Duodenal mucosa (tissue), 2 donors: ENCODE measurements around the gene RELT.
A peak's percentile ranks its signal among the peaks of the same experiment; 100 is the strongest.

Experiments
- H3K27ac ChIP-seq: one replicate; pipeline ENCODE4 v1.7.0; 2013; ENCODE audit warnings: low read depth, low read length
- H3K27me3 ChIP-seq, 2 donors: one replicate each; pipeline ENCODE4 v1.7.0; 2013; ENCODE audit warnings: low read length in 2 of 2, control low read depth in 1 of 2; ENCODE audit not compliant: insufficient read depth in 2 of 2, control insufficient read depth in 1 of 2
- H3K36me3 ChIP-seq, 2 donors: one replicate each; pipeline ENCODE4 v1.7.0; 2013; ENCODE audit warnings: low read length in 2 of 2, control low read depth in 1 of 2; ENCODE audit not compliant: insufficient read depth in 2 of 2, control insufficient read depth in 1 of 2
- H3K4me1 ChIP-seq, 2 donors: one replicate each; pipeline ENCODE4 v1.7.0; 2013; ENCODE audit warnings: low read length in 2 of 2, control low read depth in 1 of 2; ENCODE audit not compliant: insufficient read depth in 2 of 2, control insufficient read depth in 1 of 2
- H3K4me3 ChIP-seq, 2 donors: one replicate each; pipeline ENCODE4 v1.7.0; 2013; ENCODE audit warnings: low read length in 2 of 2, low read depth in 1 of 2
- H3K9ac ChIP-seq, 2 donors: one replicate each; pipeline ENCODE4 v1.7.0; 2013; ENCODE audit warnings: low read length in 2 of 2, low read depth in 1 of 2
- H3K9me3 ChIP-seq, 2 donors: one replicate each; pipeline ENCODE4 v1.7.0; 2013; ENCODE audit warnings: low read length in 2 of 2, control low read depth in 1 of 2; ENCODE audit not compliant: control insufficient read depth in 1 of 2

Gene RELT

GRCh38 chr11:73376160-73376802 lies at the start of gene RELT:
RELT (plus strand) TSS chr11:73376399; CDS start chr11:73389137, 12,738 bp downstream.
- peak within 1 kb of the TSS; percentile 65 for H3K27ac ChIP-seq
- H3K9me3 ChIP-seq, result no peaks in the 10 kb centered on the region
- peaks cover 6 to 23% of the 10 kb centered on the region in 2 donors for H3K4me1 ChIP-seq
- no peaks in the 10 kb centered on the region for H3K36me3 ChIP-seq
- peak within 1 kb of the TSS; percentile 81 to 97 for H3K9ac ChIP-seq
- no peaks in the 10 kb centered on the region for H3K27me3 ChIP-seq
- H3K4me3 ChIP-seq, result peak within 1 kb of the TSS; percentile 74 to 89

- Histone ChIP-seq H3K27me3 (no peaks in the 10 kb centered on the region), H3K4me1 (peaks cover 30% of the 10 kb centered on the region in 2 donors), H3K36me3 (no peaks in the 10 kb centered on the region), H3K4me3 (no peak overlapping the region), H3K27ac (no peak overlapping the region), H3K9ac (no peak overlapping the region), H3K9me3 (no peaks in the 10 kb centered on the region)
These were observed 49.0 kb upstream of the RELT start for GRCh38 chr11:73326929-73327811.

DNA sequence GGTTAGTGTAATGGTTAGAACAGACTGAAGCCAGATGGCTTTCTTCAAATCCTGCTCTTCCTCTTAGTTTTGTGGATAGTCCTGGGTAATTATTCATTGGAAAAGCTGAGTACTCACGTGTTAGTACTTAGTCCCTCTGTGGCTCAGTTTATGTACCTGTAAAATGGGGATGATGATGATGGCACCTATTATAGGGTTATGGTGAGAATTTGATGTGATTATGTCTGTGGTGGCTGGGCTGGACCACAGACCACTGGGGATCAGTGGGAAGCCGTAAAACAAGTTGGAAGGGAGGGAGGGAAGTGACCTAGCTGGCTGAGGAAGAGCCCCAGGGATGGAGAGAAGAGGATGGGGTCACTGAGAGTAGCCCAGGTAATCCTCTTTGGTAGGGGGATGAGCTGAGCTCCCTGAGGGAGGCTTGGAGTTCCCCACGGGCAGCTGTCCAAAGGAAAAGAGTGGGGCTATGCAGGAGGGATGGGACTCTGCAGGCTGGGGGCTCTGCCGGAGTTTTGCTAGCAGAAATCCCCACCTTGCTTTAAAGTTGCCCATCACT lies 48.3 kb upstream of the RELT start:
- peaks cover 22 to 29% of the 10 kb centered on the region in 2 donors for H3K4me1 ChIP-seq
- no peaks in the 10 kb centered on the region for H3K27me3 ChIP-seq
- no peak overlapping the region for H3K9ac ChIP-seq
- H3K4me3 ChIP-seq, result no peak overlapping the region
- no peaks in the 10 kb centered on the region for H3K9me3 ChIP-seq
- H3K36me3 ChIP-seq, result no peaks in the 10 kb centered on the region
- no peak overlapping the region for H3K27ac ChIP-seq

DNA sequence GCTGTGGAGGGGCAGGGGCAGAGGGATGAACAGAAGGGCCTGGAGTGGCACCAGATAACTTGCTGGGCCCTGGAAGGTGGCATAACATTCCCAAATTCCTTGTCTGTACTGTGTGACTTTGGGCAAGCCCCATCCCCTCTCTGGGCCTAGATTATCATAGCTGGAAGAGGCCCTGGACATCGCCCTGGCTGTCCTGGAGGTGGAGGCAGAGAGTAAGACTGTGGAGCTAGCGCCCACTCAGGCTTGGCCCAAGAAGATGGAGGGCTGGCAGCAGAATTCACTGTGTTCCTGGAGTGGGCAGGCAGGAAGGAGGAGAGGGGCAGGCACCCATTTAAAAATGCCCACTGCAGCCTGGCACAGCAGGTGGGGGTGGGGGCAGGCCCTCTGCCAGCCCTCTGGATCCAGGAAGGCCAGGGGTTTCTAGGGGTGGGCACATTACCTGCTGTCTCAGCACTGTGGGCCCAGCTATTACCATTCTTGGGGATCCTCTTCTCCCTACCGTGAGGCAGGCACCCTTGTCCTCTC lies 45.6 kb upstream of the RELT start:
- Histone ChIP-seq H3K9ac (no peak overlapping the region), H3K4me1 (peaks cover 14 to 21% of the 10 kb centered on the region in 2 donors), H3K27ac (peak overlapping the region; percentile 30), H3K9me3 (no peaks in the 10 kb centered on the region), H3K36me3 (no peaks in the 10 kb centered on the region), H3K4me3 (no peak overlapping the region), H3K27me3 (no peaks in the 10 kb centered on the region)

DNA sequence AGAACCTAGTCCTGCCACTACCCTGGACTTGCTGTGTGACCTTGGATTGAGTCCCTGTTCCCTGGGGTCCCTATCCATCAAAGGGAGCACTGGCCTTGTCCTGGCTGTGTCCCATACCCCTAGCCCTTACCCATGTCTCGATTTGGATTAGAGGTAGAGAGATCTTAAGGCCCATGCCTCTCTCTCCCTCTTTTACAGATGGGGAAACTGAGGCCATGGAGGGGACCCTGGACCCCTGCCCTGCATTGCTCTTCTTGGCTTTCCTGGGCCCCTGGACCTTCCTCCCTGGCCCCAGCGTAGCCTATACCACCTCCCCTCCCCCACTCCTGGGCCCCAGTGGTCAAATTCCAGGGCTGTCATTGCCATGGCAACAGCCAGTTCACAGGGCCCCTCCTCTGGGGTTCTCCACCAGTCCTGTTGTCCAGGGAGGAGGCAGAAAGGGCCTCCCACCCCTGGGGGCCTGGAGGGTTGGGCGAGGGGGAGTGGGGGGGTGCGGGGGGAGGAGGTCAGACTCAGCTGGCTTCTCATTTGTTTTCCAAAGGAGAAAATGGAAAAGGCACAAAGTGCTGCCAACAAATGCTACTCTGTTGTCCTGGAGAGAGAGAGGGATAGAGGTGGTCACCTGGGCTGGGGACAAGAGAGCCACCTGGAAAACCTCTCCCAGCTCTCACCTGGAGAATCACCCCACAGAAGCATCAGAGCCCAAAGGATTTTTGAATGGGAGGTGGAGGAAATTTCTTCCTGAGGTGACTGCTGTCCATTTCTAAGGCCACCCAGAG lies 44.9 kb upstream of the RELT start:
- H3K27ac ChIP-seq, result no peak overlapping the region
- H3K36me3 ChIP-seq, result no peaks in the 10 kb centered on the region
- H3K9ac ChIP-seq, result peak overlapping the region in 1 of 2 donors; percentile 13
- no peaks in the 10 kb centered on the region for H3K9me3 ChIP-seq
- H3K27me3 ChIP-seq, result no peaks in the 10 kb centered on the region
- H3K4me1 ChIP-seq, result peaks cover 13 to 21% of the 10 kb centered on the region in 2 donors
- no peak overlapping the region for H3K4me3 ChIP-seq

GRCh38 chr11:73333173-73333572 lies 43.0 kb upstream of the RELT start:
- Histone ChIP-seq H3K4me3 (no peak overlapping the region), H3K27ac (no peak overlapping the region), H3K36me3 (no peaks in the 10 kb centered on the region), H3K27me3 (no peaks in the 10 kb centered on the region), H3K9me3 (no peaks in the 10 kb centered on the region), H3K4me1 (peaks cover 13 to 21% of the 10 kb centered on the region in 2 donors), H3K9ac (no peak overlapping the region)

- no peak overlapping the region for H3K9ac ChIP-seq
- no peaks in the 10 kb centered on the region for H3K36me3 ChIP-seq
- H3K4me3 ChIP-seq, result no peak overlapping the region
- no peaks in the 10 kb centered on the region for H3K27me3 ChIP-seq
- H3K9me3 ChIP-seq, result no peaks in the 10 kb centered on the region
- peaks cover 13 to 21% of the 10 kb centered on the region in 2 donors for H3K4me1 ChIP-seq
- H3K27ac ChIP-seq, result no peak overlapping the region
These were observed 42.4 kb upstream of the RELT start for GRCh38 chr11:73333640-73334383.

DNA sequence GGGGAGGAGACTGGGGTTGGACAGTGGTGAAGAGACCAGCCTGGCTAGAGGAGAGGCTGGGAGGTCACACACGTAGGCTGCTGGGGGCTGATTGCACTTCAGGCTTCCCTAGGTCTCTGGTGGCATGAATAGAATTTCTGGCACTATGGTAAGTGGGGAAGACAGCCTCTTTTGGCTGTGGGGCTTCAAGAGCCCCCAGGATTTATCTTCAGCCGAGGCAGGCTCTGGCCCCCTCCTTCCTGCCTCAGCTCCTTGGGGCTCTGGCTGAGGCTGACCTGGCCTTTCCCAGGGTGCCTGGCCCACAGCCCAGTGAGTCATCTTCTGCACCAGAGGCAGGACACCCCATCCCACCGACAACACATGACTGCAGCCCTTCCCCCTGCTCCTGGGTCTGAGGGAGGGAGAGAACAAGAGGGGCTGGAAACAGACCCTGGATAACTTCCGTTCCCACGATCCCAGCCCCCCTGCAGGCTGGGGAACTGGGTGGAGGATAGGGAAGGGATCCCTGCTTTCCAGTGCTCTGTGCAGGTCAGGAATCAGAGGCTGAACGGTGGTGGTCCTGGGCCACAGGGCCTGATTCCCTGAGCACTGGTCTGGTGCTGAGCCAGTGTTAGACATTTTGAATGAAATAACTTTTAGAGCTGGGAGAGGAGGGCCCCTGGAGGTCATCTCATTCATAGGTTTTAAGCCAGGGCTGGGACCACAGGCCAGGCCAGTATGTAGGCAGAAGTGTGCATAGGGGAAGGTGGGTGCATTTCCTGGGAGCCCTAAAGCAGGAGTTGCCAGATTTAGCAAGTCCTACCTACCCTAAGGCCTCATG lies 41.6 kb upstream of the RELT start:
- Histone ChIP-seq H3K27me3 (no peaks in the 10 kb centered on the region), H3K4me1 (peaks cover 13 to 21% of the 10 kb centered on the region in 2 donors), H3K9ac (no peak overlapping the region), H3K4me3 (no peak overlapping the region), H3K9me3 (no peaks in the 10 kb centered on the region), H3K27ac (peak overlapping the region; percentile 27), H3K36me3 (no peaks in the 10 kb centered on the region)
